Spleen (tissue), 11 donors: ENCODE data around the gene GGN. TPM values are rescaled to one million over a fixed set of nuclear protein-coding genes. Genes with fewer than 3 reads are reported as not detected.

ENCODE experiments used
- DNase-seq: peaks from one replicate; pipeline ENCODE4 v3.0.0-alpha.2; 2020
- H3K27ac ChIP-seq, 8 donors: fragments of 200-600 bp; sonication (generic) in 7 of 8; 1 replicate in 4 of 8; 2 replicates in 4 of 8; pipeline versions ENCODE4 v1.5.0 to v1.8.0; 2016 to 2021; ENCODE audit warnings: inconsistent platforms in 4 of 8, mild to moderate bottlenecking in 4 of 8, moderate library complexity in 1 of 8
- H3K27me3 ChIP-seq, 7 donors: fragments of 200-600 bp; sonication (generic) in 6 of 7; replicated peaks in 1 of 7; 1 replicate in 4 of 7; 2 replicates in 3 of 7; pipeline versions ENCODE4 v1.5.0 to v1.8.0; 2016 to 2021; ENCODE audit warnings: inconsistent platforms in 3 of 7, mild to moderate bottlenecking in 1 of 7
- H3K36me3 ChIP-seq, 6 donors: fragments of 200-600 bp; sonication (generic) in 5 of 6; 1 replicate in 4 of 6; 2 replicates in 2 of 6; pipeline versions ENCODE4 v1.5.0 to v1.8.0; 2016 to 2021; ENCODE audit warnings: inconsistent platforms in 2 of 6
- H3K4me1 ChIP-seq, 6 donors: fragments of 200-600 bp; sonication (generic) in 5 of 6; 1 replicate in 3 of 6; 2 replicates in 3 of 6; pipeline versions ENCODE4 v1.5.0 to v1.8.0; 2016 to 2021; ENCODE audit warnings: inconsistent platforms in 3 of 6
- H3K4me3 ChIP-seq, 8 donors: fragments of 200-600 bp; sonication (generic) in 7 of 8; 1 replicate in 4 of 8; 2 replicates in 4 of 8; pipeline versions ENCODE4 v1.5.0 to v1.8.0; 2016 to 2021; ENCODE audit warnings: inconsistent platforms in 4 of 8, mild to moderate bottlenecking in 4 of 8, moderate library complexity in 2 of 8
- H3K9me3 ChIP-seq, 8 donors: fragments of 200-600 bp; sonication (generic) in 7 of 8; 1 replicate in 4 of 8; 2 replicates in 4 of 8; pipeline versions ENCODE4 v1.5.0 to v1.8.0; 2016 to 2021; ENCODE audit warnings: inconsistent platforms in 4 of 8
- POLR2A ChIP-seq, 3 donors: fragments of 450-650 bp; IDR thresholded peaks; one replicate each; pipeline ENCODE4 v1.5.1; 2017; ENCODE audit warnings: antibody characterized with exemption in 3 of 3, mild to moderate bottlenecking in 1 of 3
- POLR2AphosphoS5 ChIP-seq, 3 donors: sonication (generic); formaldehyde crosslinking; IDR thresholded peaks; one replicate each; pipeline ENCODE4 v1.5.1; 2017; ENCODE audit warnings: antibody characterized with exemption in 3 of 3
- WGBS, 5 donors: extraction: QIAGEN DNeasy Blood & Tissue Kit in 3 of 5; methylation state at CpG; one replicate each; pipeline versions ENCODE4 v1.1.5 to v1.1.7; 2013 to 2018; 5-methylcytosine and 5-hydroxymethylcytosine counted together
- intact Hi-C: fragments of 100-400 bp; cut with DNase I; formaldehyde crosslinking; loops from one replicate; pipeline ENCODE4 v1.15.0; 2023; ENCODE audit warnings: low total_unique reads
- polyA plus RNA-seq, 3 donors: library from polyadenylated mRNA; stranded (reverse); fragments of 200-250 nt; gene quantifications; one replicate each; pipeline ENCODE4 v1.2.1, GENCODE V29; 2013
- total RNA-seq, 7 donors: library from RNA; depleted of rRNA in 3 of 7; stranded (reverse); fragments of >200 nt in 3 of 7; fragmentation: NEBNext Ultra II Directional in 4 of 7; extraction: Animal tissue kit (Norgen Biotek cat#: 25700) in 4 of 7; gene quantifications; one replicate each; pipeline versions ENCODE4 v1.1.0 to v1.2.1, GENCODE V29; 2016 to 2021
- TF ChIP-seq, protein P1 (sequence below), 11 experiments: fragments of 200-600 bp in 7 of 11; fragments of 450-650 bp in 4 of 11; sonication (generic) in 4 of 11; IDR thresholded peaks in 8 of 11; conservative IDR thresholded peaks in 3 of 11; 1 replicate in 7 of 11; 2 replicates in 4 of 11; pipeline versions ENCODE4 v1.4.0 to v1.8.0; 2016 to 2021; ENCODE audit warnings: antibody characterized with exemption in 11 of 11, inconsistent platforms in 4 of 11, mild to moderate bottlenecking in 1 of 11
- donor health status: healthy with polysubstance abuse.
- donor health status: DM: no; HTN: no; CAD: no; lungs with moderate emphysema.
- donor health status: DM: no; HTN: no; CAD: no.
- donor health status: Bipolar disorder and iron deficiency.
- donor health status: healthy.
- donor health status: DM: no; HTN: no; CAD: no.
- donor health status: DM: yes; HTN: yes; CAD: no.

GGN gene
- total and polyA plus RNA-seq, 10 donors: 0.08 to 0.19 TPM; not detected in 8

GRCh38 chr19:38335949-38336637 lies 51.7 kb downstream of the GGN start:
- Histone ChIP-seq H3K4me1 (peaks cover 7 to 29% (median 21%) of the 10 kb centered on the region in 6 donors), H3K9me3 (no peaks in the 10 kb centered on the region), H3K27me3 (no peaks in the 10 kb centered on the region), H3K36me3 (peaks cover 0 to 38% (median 0%) of the 10 kb centered on the region in 6 donors), H3K4me3 (peak overlapping the region; percentile 57 to 93 (median 80)), H3K27ac (peak overlapping the region; percentile 76 to 98 (median 96))
- intact Hi-C loops: loop anchor here (5.0 kb wide), 1 partner anchor 36 kb away; the partner anchor contains the start of gene PSMD8
- TF ChIP-seq POLR2A (IDR thresholded peaks at IDR 0.05) (peak in 1 of 3 donors; percentile 24), POLR2AphosphoS5 (IDR thresholded peaks at IDR 0.05) (peak; percentile 83 to 90 (median 89))
- TF ChIP-seq, protein P1, sequence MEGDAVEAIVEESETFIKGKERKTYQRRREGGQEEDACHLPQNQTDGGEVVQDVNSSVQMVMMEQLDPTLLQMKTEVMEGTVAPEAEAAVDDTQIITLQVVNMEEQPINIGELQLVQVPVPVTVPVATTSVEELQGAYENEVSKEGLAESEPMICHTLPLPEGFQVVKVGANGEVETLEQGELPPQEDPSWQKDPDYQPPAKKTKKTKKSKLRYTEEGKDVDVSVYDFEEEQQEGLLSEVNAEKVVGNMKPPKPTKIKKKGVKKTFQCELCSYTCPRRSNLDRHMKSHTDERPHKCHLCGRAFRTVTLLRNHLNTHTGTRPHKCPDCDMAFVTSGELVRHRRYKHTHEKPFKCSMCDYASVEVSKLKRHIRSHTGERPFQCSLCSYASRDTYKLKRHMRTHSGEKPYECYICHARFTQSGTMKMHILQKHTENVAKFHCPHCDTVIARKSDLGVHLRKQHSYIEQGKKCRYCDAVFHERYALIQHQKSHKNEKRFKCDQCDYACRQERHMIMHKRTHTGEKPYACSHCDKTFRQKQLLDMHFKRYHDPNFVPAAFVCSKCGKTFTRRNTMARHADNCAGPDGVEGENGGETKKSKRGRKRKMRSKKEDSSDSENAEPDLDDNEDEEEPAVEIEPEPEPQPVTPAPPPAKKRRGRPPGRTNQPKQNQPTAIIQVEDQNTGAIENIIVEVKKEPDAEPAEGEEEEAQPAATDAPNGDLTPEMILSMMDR (IDR thresholded peaks at IDR 0.05 in 8 of 11, conservative IDR thresholded peaks at IDR 0.05 in 3 of 11): peak in 1 of 11 experiments; percentile 9
- DNase-seq: peak; percentile 98
- 0 to 1% (median 1%) methylated on average over 50 to 52 of the region's 52 CpGs for WGBS, 5 donors

Other genes starting within 250 kb of the GGN start
- gene DPF1, start 163.8 kb downstream of the GGN start, total RNA-seq: not detected
- under 1 TPM; 0.04 to 0.06 (median 0.06) TPM for gene DPF1, start 163.8 kb downstream of the GGN start, polyA plus RNA-seq
- 100 to 1,000 TPM in 2 of 7 donors, 10 to 100 TPM in 5; 26.1 to 102 (median 54.5) TPM for gene PPP1R14A, start 131.7 kb downstream of the GGN start, total RNA-seq
- gene PPP1R14A, start 131.7 kb downstream of the GGN start, polyA plus RNA-seq: 100 to 1,000 TPM in 1 of 3 donors, 10 to 100 TPM in 2; 66.7 to 145 (median 97.2) TPM
- 10 to 100 TPM; 41.2 to 87.8 (median 59.5) TPM for gene SPINT2, start 123.5 kb downstream of the GGN start, total RNA-seq
- gene SPINT2, start 123.5 kb downstream of the GGN start, polyA plus RNA-seq: 10 to 100 TPM; 63.2 to 82.9 (median 65.6) TPM
- 1 to 10 TPM in 5 of 7 donors, not detected in 2; 3.2 to 6.1 (median 4.1) TPM for gene C19orf33, start 83.8 kb downstream of the GGN start, total RNA-seq
- gene C19orf33, start 83.8 kb downstream of the GGN start, polyA plus RNA-seq: 10 to 100 TPM; 11.0 to 53.6 (median 11.2) TPM
- gene YIF1B, start 72.1 kb downstream of the GGN start, total RNA-seq: 10 to 100 TPM; 31.4 to 40.6 (median 38.4) TPM
- 10 to 100 TPM; 41.2 to 56.7 (median 46.6) TPM for gene YIF1B, start 72.1 kb downstream of the GGN start, polyA plus RNA-seq
- gene KCNK6, start 68.2 kb downstream of the GGN start, total RNA-seq: 10 to 100 TPM; 11.8 to 25.9 (median 17.8) TPM
- gene KCNK6, start 68.2 kb downstream of the GGN start, polyA plus RNA-seq: 1 to 10 TPM; 3.8 to 9.3 (median 4.5) TPM
- 10 to 100 TPM in 2 of 7 donors, 1 to 10 TPM in 5; 4.0 to 10.7 (median 7.4) TPM for gene CATSPERG, start 52.2 kb downstream of the GGN start, total RNA-seq
- gene CATSPERG, start 52.2 kb downstream of the GGN start, polyA plus RNA-seq: 1 to 10 TPM; 1.8 to 4.4 (median 1.9) TPM
- 100 to 1,000 TPM in 3 of 7 donors, 10 to 100 TPM in 4; 80.1 to 144 (median 85.1) TPM for gene PSMD8, start 13.5 kb downstream of the GGN start, total RNA-seq
- 10 to 100 TPM; 39.0 to 68.1 (median 64.2) TPM for gene PSMD8, start 13.5 kb downstream of the GGN start, polyA plus RNA-seq
- 1 to 10 TPM in 1 of 7 donors, under 1 TPM in 5, not detected in 1; 0.14 to 1.2 (median 0.47) TPM for gene SPRED3, start 663 bp upstream of the GGN start, total RNA-seq
- gene SPRED3, start 663 bp upstream of the GGN start, polyA plus RNA-seq: under 1 TPM; 0.03 to 0.46 (median 0.45) TPM
- gene FAM98C, start 15.1 kb upstream of the GGN start, total RNA-seq: 10 to 100 TPM; 18.0 to 26.1 (median 20.4) TPM
- gene FAM98C, start 15.1 kb upstream of the GGN start, polyA plus RNA-seq: 10 to 100 TPM; 25.2 to 27.4 (median 26.1) TPM
- gene RASGRP4, start 38.2 kb upstream of the GGN start, total RNA-seq: 10 to 100 TPM; 15.6 to 59.9 (median 32.1) TPM
- 1 to 10 TPM; 1.7 to 7.4 (median 6.7) TPM for gene RASGRP4, start 38.2 kb upstream of the GGN start, polyA plus RNA-seq
- gene RYR1, start 45.7 kb upstream of the GGN start, total RNA-seq: 1 to 10 TPM in 5 of 7 donors, under 1 TPM in 2; 0.32 to 3.0 (median 1.4) TPM
- 1 to 10 TPM in 1 of 3 donors, under 1 TPM in 2; 0.32 to 3.2 (median 0.39) TPM for gene RYR1, start 45.7 kb upstream of the GGN start, polyA plus RNA-seq
- 100 to 1,000 TPM in 4 of 7 donors, 10 to 100 TPM in 3; 58.2 to 163 (median 122) TPM for gene MAP4K1, start 229.9 kb upstream of the GGN start, total RNA-seq
- gene MAP4K1, start 229.9 kb upstream of the GGN start, polyA plus RNA-seq: 100 to 1,000 TPM in 2 of 3 donors, 10 to 100 TPM in 1; 81.3 to 161 (median 153) TPM
- gene EIF3K, start 231.2 kb upstream of the GGN start, total RNA-seq: 100 to 1,000 TPM; 232 to 538 (median 244) TPM
- gene EIF3K, start 231.2 kb upstream of the GGN start, polyA plus RNA-seq: 100 to 1,000 TPM; 276 to 365 (median 328) TPM